GM12864 (cell line): ENCODE results near the gene MAG.

Experiments
- DNase-seq: peaks from one replicate; pipeline ENCODE4 v3.0.0-alpha.2; 2011; ENCODE audit warnings: low read depth
- H3K4me3 ChIP-seq: 2 replicates; pipeline ENCODE4 v1.5.1; 2011; ENCODE audit warnings: mild to moderate bottlenecking, low read depth, low read length, control low read depth
- TF ChIP-seq, protein P1 (sequence below): IDR thresholded peaks from 2 replicates; pipeline ENCODE4 v1.5.1; 2011; ENCODE audit warnings: low read depth, mild to moderate bottlenecking, moderate library complexity, low read length, control low read depth, inconsistent platforms; ENCODE audit errors: missing control alignments

The MAG gene

GRCh38 chr19:35347930-35348298, 56.0 kb downstream of the MAG start:
- TF ChIP-seq, protein P1, sequence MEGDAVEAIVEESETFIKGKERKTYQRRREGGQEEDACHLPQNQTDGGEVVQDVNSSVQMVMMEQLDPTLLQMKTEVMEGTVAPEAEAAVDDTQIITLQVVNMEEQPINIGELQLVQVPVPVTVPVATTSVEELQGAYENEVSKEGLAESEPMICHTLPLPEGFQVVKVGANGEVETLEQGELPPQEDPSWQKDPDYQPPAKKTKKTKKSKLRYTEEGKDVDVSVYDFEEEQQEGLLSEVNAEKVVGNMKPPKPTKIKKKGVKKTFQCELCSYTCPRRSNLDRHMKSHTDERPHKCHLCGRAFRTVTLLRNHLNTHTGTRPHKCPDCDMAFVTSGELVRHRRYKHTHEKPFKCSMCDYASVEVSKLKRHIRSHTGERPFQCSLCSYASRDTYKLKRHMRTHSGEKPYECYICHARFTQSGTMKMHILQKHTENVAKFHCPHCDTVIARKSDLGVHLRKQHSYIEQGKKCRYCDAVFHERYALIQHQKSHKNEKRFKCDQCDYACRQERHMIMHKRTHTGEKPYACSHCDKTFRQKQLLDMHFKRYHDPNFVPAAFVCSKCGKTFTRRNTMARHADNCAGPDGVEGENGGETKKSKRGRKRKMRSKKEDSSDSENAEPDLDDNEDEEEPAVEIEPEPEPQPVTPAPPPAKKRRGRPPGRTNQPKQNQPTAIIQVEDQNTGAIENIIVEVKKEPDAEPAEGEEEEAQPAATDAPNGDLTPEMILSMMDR = no peak
- DNase-seq = no peak
- no peak overlapping the region for H3K4me3 ChIP-seq

DNA sequence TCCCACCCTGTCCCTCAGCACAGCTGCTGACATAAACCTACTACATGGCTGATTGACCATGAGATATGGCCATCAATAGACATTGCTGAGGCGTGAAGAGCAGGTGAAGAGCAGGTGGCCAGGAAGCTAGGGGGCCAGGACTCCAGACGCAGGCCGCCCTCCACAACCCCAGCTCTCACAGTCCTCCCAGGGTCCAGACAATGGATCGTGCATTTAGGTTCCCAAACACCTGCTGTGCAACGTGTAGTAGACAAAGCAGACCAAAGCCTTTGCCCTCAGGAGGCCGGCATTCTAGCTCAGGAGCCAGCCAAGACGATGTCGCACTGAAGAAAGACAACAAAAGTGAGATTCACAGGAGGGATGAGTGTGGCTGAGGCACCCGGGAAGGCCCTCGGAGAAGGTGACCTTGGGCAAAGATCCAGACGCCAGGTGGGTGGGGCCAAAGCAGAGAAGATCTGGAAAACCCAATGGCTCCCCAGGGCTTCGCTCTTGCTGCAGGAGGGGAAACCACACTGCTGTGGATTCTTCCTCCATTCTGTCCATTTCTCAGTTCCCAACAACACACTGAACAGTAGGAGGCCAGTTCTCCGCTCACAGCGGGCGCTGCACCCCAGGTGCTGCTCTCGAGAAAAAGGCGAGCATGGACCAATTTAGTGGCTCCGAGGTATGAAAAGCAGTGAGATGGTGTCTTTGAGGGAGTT, 57.1 kb downstream of the MAG start:
- H3K4me3 ChIP-seq = no peak overlapping the region
- TF ChIP-seq, protein P1 = no peak
- no peak for DNase-seq

DNA sequence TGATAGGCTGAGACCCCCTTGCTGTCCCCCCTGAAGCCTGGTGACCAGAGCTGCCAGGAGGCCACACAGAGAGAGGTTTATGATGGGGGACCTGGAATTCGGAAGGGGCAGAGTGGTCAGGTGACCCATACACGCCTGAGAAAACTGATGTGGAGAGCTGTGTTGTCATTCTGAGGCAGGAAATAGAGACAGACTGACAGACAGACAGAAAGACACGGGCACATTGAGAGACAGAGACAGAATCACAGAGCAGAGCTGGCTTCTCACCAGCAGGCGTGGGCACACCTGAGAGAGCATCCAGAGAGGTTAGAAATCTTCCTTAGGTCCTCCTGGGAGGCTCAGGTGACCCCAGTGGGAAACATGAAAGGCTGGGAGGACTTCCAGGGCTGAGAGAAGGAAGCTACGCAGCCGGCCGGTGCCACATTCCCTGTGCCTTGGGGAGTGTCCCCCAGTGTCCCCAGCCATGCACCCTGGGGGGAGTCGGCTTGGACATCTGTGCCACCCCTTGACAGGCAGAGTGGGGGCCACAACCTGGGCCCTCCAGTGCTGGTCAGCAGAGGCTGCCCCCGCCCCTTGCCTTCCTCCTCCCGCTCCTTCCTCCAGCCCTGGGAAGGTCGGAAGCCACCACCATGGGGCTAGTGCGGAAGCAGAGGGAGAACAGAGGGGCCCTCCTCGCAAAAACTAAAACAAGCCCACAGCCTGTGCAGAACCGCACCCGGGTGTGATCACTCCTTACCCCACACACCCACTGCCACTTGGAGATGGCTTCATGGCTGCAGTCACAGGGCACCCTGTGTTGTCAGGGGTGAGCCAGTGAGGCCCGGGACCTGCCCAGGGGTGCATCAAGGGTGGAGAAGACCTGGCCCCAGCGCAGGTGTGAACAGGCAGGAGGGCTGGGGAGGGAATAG, 57.9 kb downstream of the MAG start:
- TF ChIP-seq, protein P1 = no peak
- no peak for DNase-seq

DNA sequence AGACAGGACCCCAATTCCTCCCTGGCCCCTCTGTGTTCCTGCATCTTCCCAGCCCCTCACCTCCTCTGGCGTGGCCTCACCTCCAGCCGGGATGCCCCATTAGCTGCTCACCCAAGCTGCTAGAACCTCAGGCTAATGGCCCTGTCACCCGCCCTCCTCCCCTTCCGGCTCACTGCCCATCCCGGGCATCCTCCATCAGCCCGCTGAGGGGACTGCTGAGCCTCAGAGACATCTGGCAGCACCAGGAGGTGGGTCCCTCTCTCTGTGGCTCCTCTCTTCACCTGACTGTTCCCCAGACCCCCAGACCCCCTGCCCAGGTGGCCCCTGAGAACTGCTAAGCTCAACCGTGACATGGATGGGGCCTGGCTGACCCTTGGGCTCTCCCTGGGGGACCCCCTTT, 58.6 kb downstream of the MAG start:
- TF ChIP-seq, protein P1 = no peak

More for the DNA sequence above, 57.9 kb downstream of the MAG start:
- no peak overlapping the region for H3K4me3 ChIP-seq

GRCh38 chr19:35351411-35352176, 59.6 kb downstream of the MAG start:
- DNase-seq = no peak

More for the DNA sequence above, 58.6 kb downstream of the MAG start:
- no peak overlapping the region for H3K4me3 ChIP-seq
- no peak for DNase-seq

GRCh38 chr19:35352177-35352447, 60.2 kb downstream of the MAG start:
- TF ChIP-seq, protein P1 = no peak
- H3K4me3 ChIP-seq = no peak overlapping the region
- no peak for DNase-seq

More at GRCh38 chr19:35351411-35352176, 59.6 kb downstream of the MAG start:
- no peak overlapping the region for H3K4me3 ChIP-seq
- TF ChIP-seq, protein P1 = no peak
